Urinary bladder (tissue), 4 donors: Measurements from ENCODE around the gene SLC22A14. TPM values are rescaled to one million over a fixed set of nuclear protein-coding genes. Genes with fewer than 3 reads are reported as not detected.
"Not testable (repeated sequence)": the region's sequence is repeated elsewhere in the genome, so short reads cannot be mapped to it uniquely, and the experiment has no call there.

Experiments used
- DNase-seq: peaks from one replicate; pipeline ENCODE4 v3.0.0-alpha.2; 2015; ENCODE audit errors: extremely low spot score
- H3K27ac ChIP-seq: one replicate; pipeline ENCODE4 v1.5.1; 2013; ENCODE audit warnings: low read depth, mild to moderate bottlenecking, moderate library complexity
- H3K36me3 ChIP-seq: one replicate; pipeline ENCODE4 v1.6.1; 2013; ENCODE audit warnings: mild to moderate bottlenecking, moderate library complexity; ENCODE audit not compliant: insufficient read depth
- H3K4me1 ChIP-seq: one replicate; pipeline ENCODE4 v1.6.1; 2013; ENCODE audit warnings: mild to moderate bottlenecking, moderate library complexity; ENCODE audit not compliant: insufficient read depth
- H3K4me3 ChIP-seq: one replicate; pipeline ENCODE4 v1.5.1; 2013; ENCODE audit warnings: low read depth, low read length
- WGBS: extraction: QIAGEN DNeasy Blood & Tissue Kit; methylation state at CpG from one replicate; pipeline ENCODE4 v1.1.7; 2013; 5-methylcytosine and 5-hydroxymethylcytosine counted together
- polyA plus RNA-seq: library from polyadenylated mRNA; stranded (reverse); fragments of 200-250 nt; gene quantifications from one replicate; pipeline ENCODE4 v1.2.3, GENCODE V29; 2013
- total RNA-seq: library from RNA; depleted of rRNA; stranded (reverse); fragments of >200 nt; gene quantifications from one replicate; pipeline ENCODE4 v1.2.3, GENCODE V29; 2014
- donor health status: healthy with polysubstance abuse.
- donor health status: healthy.

Gene SLC22A14
- total and polyA plus RNA-seq, 2 donors: 0.09 to 0.16 TPM

GRCh38 chr3:38313263-38313662 lies 31.2 kb downstream of the SLC22A14 start:
- Histone ChIP-seq H3K27ac (no peak overlapping the region), H3K4me1 (no peaks in the 10 kb centered on the region), H3K36me3 (no peaks in the 10 kb centered on the region), H3K4me3 (no peak overlapping the region)
- DNase-seq: no peak
- WGBS: 92% methylated on average over 5 of the region's 5 CpGs

GRCh38 chr3:38313695-38314094 lies 31.6 kb downstream of the SLC22A14 start:
- no peak overlapping the region for H3K27ac ChIP-seq
- DNase-seq: no peak
- H3K36me3 ChIP-seq: no peaks in the 10 kb centered on the region
- H3K4me1 ChIP-seq: no peaks in the 10 kb centered on the region
- WGBS: 76% methylated on average over 11 of the region's 11 CpGs
- no peak overlapping the region for H3K4me3 ChIP-seq

- Histone ChIP-seq H3K4me3 (no peak overlapping the region), H3K36me3 (no peaks in the 10 kb centered on the region), H3K27ac (no peak overlapping the region), H3K4me1 (no peaks in the 10 kb centered on the region)
- no peak for DNase-seq
- 31% methylated on average over 4 of the region's 4 CpGs for WGBS
Measured at GRCh38 chr3:38314112-38314763, 32.1 kb downstream of the SLC22A14 start.

GRCh38 chr3:38314764-38315487 lies 32.8 kb downstream of the SLC22A14 start:
- no peak for DNase-seq
- 70% methylated on average over 5 of the region's 5 CpGs for WGBS

GRCh38 chr3:38315488-38316230 lies 33.6 kb downstream of the SLC22A14 start:
- 84% methylated on average over 10 of the region's 10 CpGs for WGBS
- Histone ChIP-seq H3K36me3 (no peaks in the 10 kb centered on the region), H3K4me3 (no peak overlapping the region), H3K4me1 (no peaks in the 10 kb centered on the region), H3K27ac (no peak overlapping the region)
- DNase-seq: no peak

More at GRCh38 chr3:38314764-38315487, 32.8 kb downstream of the SLC22A14 start:
- Histone ChIP-seq H3K27ac (no peak overlapping the region), H3K4me3 (no peak overlapping the region), H3K4me1 (no peaks in the 10 kb centered on the region), H3K36me3 (no peaks in the 10 kb centered on the region)

GRCh38 chr3:38316356-38317191 lies 34.5 kb downstream of the SLC22A14 start:
- Histone ChIP-seq H3K36me3 (no peaks in the 10 kb centered on the region), H3K4me1 (no peaks in the 10 kb centered on the region), H3K4me3 (no peak overlapping the region), H3K27ac (no peak overlapping the region)
- WGBS: 81% methylated on average over 22 of the region's 22 CpGs
- DNase-seq: no peak

- 87% methylated on average over 7 of the region's 7 CpGs for WGBS
- Histone ChIP-seq H3K4me1 (no peaks in the 10 kb centered on the region), H3K4me3 (no peak overlapping the region), H3K36me3 (no peaks in the 10 kb centered on the region), H3K27ac (no peak overlapping the region)
- no peak for DNase-seq
Measured at GRCh38 chr3:38317192-38317759, 35.2 kb downstream of the SLC22A14 start.

GRCh38 chr3:38318766-38319671 lies 36.9 kb downstream of the SLC22A14 start:
- H3K36me3 ChIP-seq: no peaks in the 10 kb centered on the region
- WGBS: 90% methylated on average over 8 of the region's 8 CpGs
- DNase-seq: no peak

GRCh38 chr3:38320638-38321037 lies 38.5 kb downstream of the SLC22A14 start:
- H3K4me3 ChIP-seq, H3K27ac ChIP-seq, H3K36me3 ChIP-seq, H3K4me1 ChIP-seq, DNase-seq: not testable (repeated sequence)
- WGBS: 92% methylated on average over 4 of the region's 4 CpGs

More at GRCh38 chr3:38318766-38319671, 36.9 kb downstream of the SLC22A14 start:
- H3K27ac ChIP-seq: no peak overlapping the region
- no peak overlapping the region for H3K4me3 ChIP-seq
- no peaks in the 10 kb centered on the region for H3K4me1 ChIP-seq

GRCh38 chr3:38323060-38323459 lies 41.0 kb downstream of the SLC22A14 start:
- DNase-seq: no peak
- 92% methylated on average over 1 of the region's 1 CpG for WGBS

GRCh38 chr3:38325256-38325655 lies 43.2 kb downstream of the SLC22A14 start:
- H3K4me1 ChIP-seq: no peaks in the 10 kb centered on the region
- H3K36me3 ChIP-seq: no peaks in the 10 kb centered on the region
- no peak overlapping the region for H3K27ac ChIP-seq
- DNase-seq: no peak
- H3K4me3 ChIP-seq: no peak overlapping the region
- WGBS: 86% methylated on average over 2 of the region's 2 CpGs

More at GRCh38 chr3:38323060-38323459, 41.0 kb downstream of the SLC22A14 start:
- Histone ChIP-seq H3K4me1 (no peaks in the 10 kb centered on the region), H3K4me3 (no peak overlapping the region), H3K36me3 (no peaks in the 10 kb centered on the region), H3K27ac (no peak overlapping the region)

- DNase-seq: no peak
- no peak overlapping the region for H3K27ac ChIP-seq
- no peak overlapping the region for H3K4me3 ChIP-seq
- H3K36me3 ChIP-seq: no peaks in the 10 kb centered on the region
- H3K4me1 ChIP-seq: no peaks in the 10 kb centered on the region
Measured at GRCh38 chr3:38327335-38328009, 45.4 kb downstream of the SLC22A14 start.
